Measurements from ENCODE around the gene CPT1C.

The CPT1C gene

DNA sequence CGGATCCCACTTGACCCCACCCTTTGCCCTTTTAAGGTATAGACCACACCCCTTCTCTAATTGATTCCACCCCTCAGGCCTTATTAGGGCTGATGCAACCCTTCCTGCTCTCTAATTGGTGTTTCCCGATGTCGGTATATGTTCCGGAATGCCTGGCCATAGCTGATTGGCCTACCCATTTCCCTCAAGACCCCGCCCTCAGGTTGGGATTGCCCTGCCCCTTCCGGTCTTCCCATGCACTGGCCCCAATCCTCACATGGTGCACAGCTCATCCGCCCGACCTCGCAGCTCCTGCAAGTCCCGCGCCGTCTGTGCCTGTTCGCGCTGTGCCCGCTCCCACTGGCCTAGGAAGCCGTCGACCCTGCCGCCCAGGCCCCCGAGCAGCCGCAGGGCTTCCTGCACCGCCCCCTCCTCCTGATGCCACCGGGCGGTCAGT lies 54.0 kb downstream of the CPT1C start:
- H3K4me1 ChIP-seq (ENCODE audit: control insufficient read depth, low read length) = no peaks in the 10 kb centered on the region
- no peaks in the 10 kb centered on the region for H3K79me2 ChIP-seq (ENCODE audit: control insufficient read depth, low read length)
- H3K9me2 ChIP-seq (replicated peaks; ENCODE audit: control insufficient read depth, low read length) = no peaks in the 10 kb centered on the region
- no peak overlapping the region for H3K27ac ChIP-seq (ENCODE audit: low read depth, low read length)
- TF ChIP-seq, protein P1, sequence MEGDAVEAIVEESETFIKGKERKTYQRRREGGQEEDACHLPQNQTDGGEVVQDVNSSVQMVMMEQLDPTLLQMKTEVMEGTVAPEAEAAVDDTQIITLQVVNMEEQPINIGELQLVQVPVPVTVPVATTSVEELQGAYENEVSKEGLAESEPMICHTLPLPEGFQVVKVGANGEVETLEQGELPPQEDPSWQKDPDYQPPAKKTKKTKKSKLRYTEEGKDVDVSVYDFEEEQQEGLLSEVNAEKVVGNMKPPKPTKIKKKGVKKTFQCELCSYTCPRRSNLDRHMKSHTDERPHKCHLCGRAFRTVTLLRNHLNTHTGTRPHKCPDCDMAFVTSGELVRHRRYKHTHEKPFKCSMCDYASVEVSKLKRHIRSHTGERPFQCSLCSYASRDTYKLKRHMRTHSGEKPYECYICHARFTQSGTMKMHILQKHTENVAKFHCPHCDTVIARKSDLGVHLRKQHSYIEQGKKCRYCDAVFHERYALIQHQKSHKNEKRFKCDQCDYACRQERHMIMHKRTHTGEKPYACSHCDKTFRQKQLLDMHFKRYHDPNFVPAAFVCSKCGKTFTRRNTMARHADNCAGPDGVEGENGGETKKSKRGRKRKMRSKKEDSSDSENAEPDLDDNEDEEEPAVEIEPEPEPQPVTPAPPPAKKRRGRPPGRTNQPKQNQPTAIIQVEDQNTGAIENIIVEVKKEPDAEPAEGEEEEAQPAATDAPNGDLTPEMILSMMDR (IDR thresholded peaks at IDR 0.05; ENCODE audit: low read depth, low read length, poor library complexity, severe bottlenecking) = no peak
- TF ChIP-seq EZH2phosphoT487 (IDR thresholded peaks at IDR 0.05; ENCODE audit: borderline replicate concordance, low read length) = no peak
- H3K4me2 ChIP-seq (ENCODE audit: low read length) = no peak overlapping the region
- H3K9me3 ChIP-seq (ENCODE audit: control insufficient read depth, insufficient read depth, low read length) = no peaks in the 10 kb centered on the region
- H4K20me1 ChIP-seq (ENCODE audit: control insufficient read depth, insufficient read depth, low read depth, low read length) = no peaks in the 10 kb centered on the region
- no peaks in the 10 kb centered on the region for H3F3A ChIP-seq (ENCODE audit: control insufficient read depth, insufficient read depth)
- no peak overlapping the region for H3K4me3 ChIP-seq (ENCODE audit: low read length)
- no peaks in the 10 kb centered on the region for H3K27me3 ChIP-seq (ENCODE audit: control insufficient read depth, low read length)
- no peaks in the 10 kb centered on the region for H3K36me3 ChIP-seq (ENCODE audit: control insufficient read depth, low read length)

DNA sequence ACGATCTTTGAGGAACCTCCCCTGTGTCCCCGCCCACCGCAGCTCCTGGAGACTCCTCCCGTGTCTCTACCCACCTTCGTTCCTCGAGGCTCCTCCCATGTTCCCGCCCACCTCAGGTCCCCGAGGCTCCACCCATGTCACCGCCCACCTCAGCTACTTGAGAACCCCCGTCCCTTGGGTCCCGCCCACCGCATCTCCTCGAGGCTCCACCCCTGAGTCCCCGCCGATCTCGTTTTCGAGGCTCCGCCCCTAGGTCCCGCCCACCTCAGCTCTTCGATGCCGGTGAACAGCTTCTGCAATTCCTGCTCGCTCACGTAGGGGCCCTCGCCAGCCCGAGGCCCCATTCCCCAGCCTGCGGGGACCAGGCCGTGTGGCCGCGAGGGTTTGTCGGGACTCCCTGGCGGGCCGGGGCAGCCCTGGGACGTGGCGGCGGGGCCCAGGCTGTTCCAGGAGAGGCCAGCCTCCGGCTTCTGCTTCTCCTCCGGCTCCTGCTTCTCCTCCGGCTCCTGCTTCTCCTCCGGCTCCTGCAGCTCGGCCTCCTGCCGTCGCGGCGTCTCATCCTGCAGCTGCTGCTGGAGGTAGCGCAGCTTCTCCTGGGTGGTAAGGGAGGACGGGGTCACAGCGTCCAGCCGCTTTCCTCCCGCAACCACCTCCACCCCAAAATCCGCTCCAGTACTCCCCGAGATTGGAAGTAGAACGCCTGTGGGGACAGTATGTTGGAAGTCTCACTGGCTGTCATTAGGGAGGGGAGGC lies 55.5 kb downstream of the CPT1C start:
- Histone ChIP-seq H3K4me2 (ENCODE audit: low read length) (no peak overlapping the region), H4K20me1 (ENCODE audit: control insufficient read depth, insufficient read depth, low read depth, low read length) (no peaks in the 10 kb centered on the region), H3K9me3 (ENCODE audit: control insufficient read depth, insufficient read depth, low read length) (no peaks in the 10 kb centered on the region), H3K4me3 (ENCODE audit: low read length) (no peak overlapping the region), H3K36me3 (ENCODE audit: control insufficient read depth, low read length) (no peaks in the 10 kb centered on the region), H3K79me2 (ENCODE audit: control insufficient read depth, low read length) (no peaks in the 10 kb centered on the region), H3K27ac (ENCODE audit: low read depth, low read length) (no peak overlapping the region), H3K27me3 (ENCODE audit: control insufficient read depth, low read length) (no peaks in the 10 kb centered on the region), H3K4me1 (ENCODE audit: control insufficient read depth, low read length) (no peaks in the 10 kb centered on the region), H3F3A (ENCODE audit: control insufficient read depth, insufficient read depth) (no peaks in the 10 kb centered on the region), H3K9me2 (replicated peaks; ENCODE audit: control insufficient read depth, low read length) (no peaks in the 10 kb centered on the region)
- TF ChIP-seq, protein P1 (IDR thresholded peaks at IDR 0.05; ENCODE audit: low read depth, low read length, poor library complexity, severe bottlenecking) = no peak
- TF ChIP-seq EZH2phosphoT487 (IDR thresholded peaks at IDR 0.05; ENCODE audit: borderline replicate concordance, low read length) = no peak

DNA sequence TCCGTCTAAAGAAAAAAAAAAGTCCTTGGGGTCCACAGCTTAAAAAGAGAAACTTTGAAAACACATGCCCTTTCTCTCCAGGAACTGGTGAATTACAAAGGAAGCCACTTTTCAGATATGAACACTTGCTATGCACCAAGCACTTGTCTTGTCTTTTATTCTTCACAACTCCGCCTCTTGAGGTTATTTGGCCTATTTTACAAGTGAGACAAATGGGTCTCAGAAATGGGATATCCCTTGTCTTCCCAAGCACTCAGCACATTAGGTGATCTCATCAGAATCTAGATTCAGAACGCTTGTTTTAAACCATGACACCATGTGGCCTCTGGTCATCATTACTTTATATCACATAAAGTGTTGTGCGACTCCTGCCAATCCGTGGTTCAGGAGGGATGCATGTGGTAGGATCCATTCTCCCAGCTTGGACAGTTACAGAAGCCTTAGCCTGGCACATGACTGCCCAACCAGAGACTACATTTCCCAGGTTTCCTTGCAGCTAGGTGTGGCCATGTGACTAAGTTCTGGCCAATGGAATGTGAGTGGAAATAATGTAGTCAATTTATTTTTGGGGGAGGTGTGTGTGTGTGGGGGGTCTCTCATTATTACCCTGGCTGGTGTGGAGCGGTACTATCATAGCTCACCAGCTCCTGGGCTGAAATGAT lies 58.3 kb downstream of the CPT1C start:
- Histone ChIP-seq H3K27me3 (ENCODE audit: control insufficient read depth, low read length) (no peaks in the 10 kb centered on the region), H3K4me3 (ENCODE audit: low read length) (no peak overlapping the region), H4K20me1 (ENCODE audit: control insufficient read depth, insufficient read depth, low read depth, low read length) (no peaks in the 10 kb centered on the region), H3K4me2 (ENCODE audit: low read length) (no peak overlapping the region), H3K9me2 (replicated peaks; ENCODE audit: control insufficient read depth, low read length) (no peaks in the 10 kb centered on the region), H3F3A (ENCODE audit: control insufficient read depth, insufficient read depth) (no peaks in the 10 kb centered on the region), H3K36me3 (ENCODE audit: control insufficient read depth, low read length) (no peaks in the 10 kb centered on the region), H3K79me2 (ENCODE audit: control insufficient read depth, low read length) (no peaks in the 10 kb centered on the region), H3K9me3 (ENCODE audit: control insufficient read depth, insufficient read depth, low read length) (no peaks in the 10 kb centered on the region), H3K27ac (ENCODE audit: low read depth, low read length) (no peak overlapping the region), H3K4me1 (ENCODE audit: control insufficient read depth, low read length) (no peaks in the 10 kb centered on the region)
- TF ChIP-seq, protein P1 (IDR thresholded peaks at IDR 0.05; ENCODE audit: low read depth, low read length, poor library complexity, severe bottlenecking) = no peak
- TF ChIP-seq EZH2phosphoT487 (IDR thresholded peaks at IDR 0.05; ENCODE audit: borderline replicate concordance, low read length) = no peak
